ENCODE results near the gene AFAP1L2.
A peak's percentile ranks its signal among the peaks of the same experiment; 100 is the strongest.

Gene AFAP1L2

GRCh38 chr10:114260366-114260765, 143.9 kb downstream of the AFAP1L2 start:
- no peak for DNase-seq

GRCh38 chr10:114259824-114260223, 144.5 kb downstream of the AFAP1L2 start:
- DNase-seq: no peak

GRCh38 chr10:114258274-114258840, 145.9 kb downstream of the AFAP1L2 start:
- no peak for DNase-seq

GRCh38 chr10:114257498-114257897, 146.8 kb downstream of the AFAP1L2 start:
- DNase-seq: no peak

- no peak for DNase-seq
Measured at GRCh38 chr10:114256822-114257221, 147.5 kb downstream of the AFAP1L2 start.

- no peak for DNase-seq
Measured at GRCh38 chr10:114256008-114256765, 148.1 kb downstream of the AFAP1L2 start.

GRCh38 chr10:114255227-114255626, 149.1 kb downstream of the AFAP1L2 start:
- no peak for DNase-seq

GRCh38 chr10:114252883-114253282, 151.4 kb downstream of the AFAP1L2 start:
- DNase-seq: peak in 1 of 2 experiments; percentile 2

- no peak for DNase-seq
Measured at GRCh38 chr10:114252092-114252491, 152.2 kb downstream of the AFAP1L2 start.

GRCh38 chr10:114250716-114251115, 153.6 kb downstream of the AFAP1L2 start:
- no peak for DNase-seq

- no peak for DNase-seq
Measured at GRCh38 chr10:114250236-114250635, 154.1 kb downstream of the AFAP1L2 start.

GRCh38 chr10:114246679-114247305, 157.5 kb downstream of the AFAP1L2 start:
- DNase-seq: no peak

- no peak for DNase-seq
Measured at GRCh38 chr10:114245121-114245791, 159.0 kb downstream of the AFAP1L2 start.

All from SW 1271 (cell line).